Measurements from ENCODE around the gene TADA1.

TADA1 gene

GRCh38 chr1:166915042-166915441 lies 39.0 kb upstream of the TADA1 start:
- no peak for TF ChIP-seq CTCF (IDR thresholded peaks at IDR 0.05; ENCODE audit: extremely low read depth, missing control alignments)
- DNase-seq (ENCODE audit: low spot score) = no peak

- DNase-seq (ENCODE audit: low spot score) = no peak
- TF ChIP-seq CTCF (IDR thresholded peaks at IDR 0.05; ENCODE audit: extremely low read depth, missing control alignments) = no peak
Measured at GRCh38 chr1:166914111-166914510, 38.0 kb upstream of the TADA1 start.

DNA sequence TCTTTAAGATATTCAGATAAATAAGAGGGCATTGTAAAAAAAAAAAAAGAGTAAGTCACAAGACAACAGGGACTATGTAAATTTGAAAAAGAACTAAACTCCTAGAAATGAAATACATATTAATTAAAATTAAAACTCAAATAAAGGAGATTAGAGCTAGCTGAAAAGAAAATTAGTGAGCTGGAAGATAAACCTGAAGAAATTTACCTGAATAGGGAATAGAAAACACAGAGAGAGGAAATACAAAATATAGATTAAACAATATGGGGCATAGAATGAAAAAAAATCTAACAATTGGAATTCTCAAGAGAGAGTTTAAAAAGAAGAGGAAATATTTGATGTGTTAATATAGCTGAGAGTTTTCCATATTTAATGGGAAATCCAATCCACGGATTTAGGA lies 35.6 kb upstream of the TADA1 start:
- no peak for TF ChIP-seq CTCF (IDR thresholded peaks at IDR 0.05; ENCODE audit: extremely low read depth, missing control alignments)
- DNase-seq (ENCODE audit: low spot score) = no peak

GRCh38 chr1:166910396-166910994 lies 34.4 kb upstream of the TADA1 start:
- DNase-seq (ENCODE audit: low spot score) = peak; percentile 81
- peak; percentile 57 for TF ChIP-seq CTCF (IDR thresholded peaks at IDR 0.05; ENCODE audit: extremely low read depth, missing control alignments)

DNA sequence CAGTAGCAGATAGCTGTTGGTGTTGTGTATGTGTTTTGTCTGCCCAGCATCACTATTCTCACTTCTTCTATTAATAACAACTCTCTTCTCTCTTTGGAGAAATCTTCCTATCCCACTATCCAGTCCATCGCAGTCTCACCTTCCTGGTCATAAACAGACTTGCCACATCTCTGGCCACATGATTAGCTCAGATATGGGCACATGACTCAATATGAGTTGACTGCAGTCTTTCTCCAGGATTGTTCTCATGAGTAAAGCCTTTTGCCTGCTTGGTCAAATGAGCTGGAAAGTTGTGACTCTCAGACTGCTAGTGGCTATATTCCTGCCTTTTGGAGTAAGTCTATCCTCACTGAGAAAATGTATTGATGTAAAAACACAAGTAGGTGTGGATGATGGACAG lies 32.9 kb upstream of the TADA1 start:
- no peak for DNase-seq (ENCODE audit: low spot score)
- no peak for TF ChIP-seq CTCF (IDR thresholded peaks at IDR 0.05; ENCODE audit: extremely low read depth, missing control alignments)

DNA sequence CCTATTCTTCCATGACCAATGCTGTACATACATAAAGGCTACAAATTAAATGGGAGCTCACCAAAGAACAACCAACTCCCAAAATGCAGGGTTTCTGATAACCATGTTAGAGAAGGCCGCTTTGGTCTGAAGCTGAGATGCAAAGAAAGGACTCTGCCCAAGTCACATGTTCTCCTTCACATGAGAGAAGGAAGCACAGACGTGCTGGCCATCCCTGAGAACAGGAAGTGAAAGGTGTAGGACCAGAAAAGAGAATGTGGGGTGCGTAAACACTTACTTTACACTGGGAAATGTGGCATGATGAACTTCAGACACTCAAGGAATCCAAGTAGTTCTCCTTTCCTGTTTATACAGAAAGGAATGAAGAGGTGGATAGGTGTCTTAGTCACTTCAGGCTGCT lies 31.7 kb upstream of the TADA1 start:
- TF ChIP-seq CTCF (IDR thresholded peaks at IDR 0.05; ENCODE audit: extremely low read depth, missing control alignments) = no peak

GRCh38 chr1:166907051-166907450 lies 31.0 kb upstream of the TADA1 start:
- no peak for TF ChIP-seq CTCF (IDR thresholded peaks at IDR 0.05; ENCODE audit: extremely low read depth, missing control alignments)
- no peak for DNase-seq (ENCODE audit: low spot score)

More for the DNA sequence above, 31.7 kb upstream of the TADA1 start:
- DNase-seq (ENCODE audit: low spot score) = no peak

All from GM20000 (cell line).